ENCODE results near the gene SPATA31D4.

Gene SPATA31D4

GRCh38 chr9:81981883-81982282, 53.7 kb downstream of the SPATA31D4 start:
- Histone ChIP-seq H3K4me3 (ENCODE audit: low read depth, low read length) (no peak overlapping the region), H3K27me3 (replicated peaks) (no peaks in the 10 kb centered on the region), H3K36me3 (replicated peaks) (no peaks in the 10 kb centered on the region), H3K27ac (no peak overlapping the region)
- DNase-seq, result no peak
- in situ Hi-C loops (cut with HindIII; ENCODE audit: low pct_ligation_motif_present, low sequenced_read_pairs), result no loop called here
- TF ChIP-seq, protein P1, sequence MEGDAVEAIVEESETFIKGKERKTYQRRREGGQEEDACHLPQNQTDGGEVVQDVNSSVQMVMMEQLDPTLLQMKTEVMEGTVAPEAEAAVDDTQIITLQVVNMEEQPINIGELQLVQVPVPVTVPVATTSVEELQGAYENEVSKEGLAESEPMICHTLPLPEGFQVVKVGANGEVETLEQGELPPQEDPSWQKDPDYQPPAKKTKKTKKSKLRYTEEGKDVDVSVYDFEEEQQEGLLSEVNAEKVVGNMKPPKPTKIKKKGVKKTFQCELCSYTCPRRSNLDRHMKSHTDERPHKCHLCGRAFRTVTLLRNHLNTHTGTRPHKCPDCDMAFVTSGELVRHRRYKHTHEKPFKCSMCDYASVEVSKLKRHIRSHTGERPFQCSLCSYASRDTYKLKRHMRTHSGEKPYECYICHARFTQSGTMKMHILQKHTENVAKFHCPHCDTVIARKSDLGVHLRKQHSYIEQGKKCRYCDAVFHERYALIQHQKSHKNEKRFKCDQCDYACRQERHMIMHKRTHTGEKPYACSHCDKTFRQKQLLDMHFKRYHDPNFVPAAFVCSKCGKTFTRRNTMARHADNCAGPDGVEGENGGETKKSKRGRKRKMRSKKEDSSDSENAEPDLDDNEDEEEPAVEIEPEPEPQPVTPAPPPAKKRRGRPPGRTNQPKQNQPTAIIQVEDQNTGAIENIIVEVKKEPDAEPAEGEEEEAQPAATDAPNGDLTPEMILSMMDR (IDR thresholded peaks at IDR 0.05; ENCODE audit: low read depth, low read length, missing control alignments), result no peak

Data from brain microvascular endothelial cell (primary cell).